ENCODE data around the gene STK38L. TPM values are rescaled to one million over a fixed set of nuclear protein-coding genes. Genes with fewer than 3 reads are reported as not detected.

The STK38L gene
- total and polyA plus RNA-seq, 5 donors from 2014 or later = 10.6 to 21.7 (median 14.4) TPM

DNA sequence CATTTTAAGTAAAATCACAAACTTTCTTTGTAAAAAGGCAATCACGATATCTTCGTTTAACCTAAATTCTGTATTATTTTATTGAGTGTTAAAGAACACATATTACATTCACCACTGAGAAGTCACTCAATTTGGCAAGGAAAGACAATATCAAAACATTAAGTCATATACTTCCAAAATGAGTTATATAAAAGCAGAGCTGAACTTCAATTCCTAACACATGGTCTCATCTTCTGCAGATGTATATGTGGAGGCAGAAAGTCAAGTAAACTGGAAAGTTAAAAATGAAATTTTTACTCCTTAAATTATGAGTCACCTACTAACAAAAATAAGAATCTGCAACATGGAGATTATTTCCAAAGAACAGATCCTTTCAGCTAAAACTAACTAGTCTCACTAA, 117.3 kb downstream of the STK38L start:
- Histone ChIP-seq H3K36me3 (ENCODE audit: control insufficient read depth, insufficient read depth, low read length) (no peaks in the 10 kb centered on the region), H3K4me1 (ENCODE audit: control insufficient read depth, insufficient read depth, low read length, poor library complexity, severe bottlenecking) (no peaks in the 10 kb centered on the region), H3K4me3 (ENCODE audit: low read depth, low read length) (no peak overlapping the region), H3K9me3 (ENCODE audit: control insufficient read depth in 2 of 2, low read length in 2 of 2) (no peaks in the 10 kb centered on the region), H3K27me3 (ENCODE audit: control insufficient read depth, insufficient read depth, low read length) (peaks cover 6% of the 10 kb centered on the region), H3K27ac (ENCODE audit: insufficient read depth, low read length, poor library complexity, severe bottlenecking) (no peak overlapping the region)
- no peak overlapping the region for H3K27ac Mint-ChIP-seq
- H3K36me3 Mint-ChIP-seq = no peaks in the 10 kb centered on the region
- H3K4me3 Mint-ChIP-seq = no peak overlapping the region
- no peaks in the 10 kb centered on the region for H3K4me1 Mint-ChIP-seq
- ATAC-seq (ENCODE audit: low read depth in 2 of 2) (no peak), DNase-seq (no peak)
- H3K27me3 Mint-ChIP-seq = peaks cover 14% of the 10 kb centered on the region
- peaks cover 0 to 4% (median 0%) of the 10 kb centered on the region in 7 donors for H3K9me3 Mint-ChIP-seq

DNA sequence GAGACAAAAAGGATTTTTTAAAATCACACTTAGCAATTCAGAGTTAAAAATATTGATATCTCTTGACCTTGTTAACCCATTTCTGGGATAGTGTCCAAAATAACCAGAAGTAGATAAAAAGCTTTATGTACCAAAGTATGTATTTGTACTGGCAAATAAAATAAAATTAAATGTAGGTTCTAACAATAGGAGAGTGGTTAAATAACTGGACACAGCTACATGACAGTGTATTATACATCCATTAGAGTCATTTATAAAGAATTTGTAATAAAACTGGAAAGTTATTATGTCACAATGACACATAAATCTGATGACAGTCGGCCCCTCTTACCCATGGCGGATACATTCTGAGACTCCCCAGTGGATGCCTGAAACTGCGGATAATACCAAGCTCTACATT, 122.5 kb downstream of the STK38L start:
- Mint-ChIP-seq H3K36me3 (no peaks in the 10 kb centered on the region), H3K27ac (no peak overlapping the region), H3K9me3 (peaks cover 0 to 2% (median 0%) of the 10 kb centered on the region in 7 donors), H3K4me1 (no peaks in the 10 kb centered on the region), H3K4me3 (no peak overlapping the region), H3K27me3 (no peaks in the 10 kb centered on the region)
- ATAC-seq (ENCODE audit: low read depth in 2 of 2) (no peak), DNase-seq (no peak)
- Histone ChIP-seq H3K36me3 (ENCODE audit: control insufficient read depth, insufficient read depth, low read length) (no peaks in the 10 kb centered on the region), H3K9me3 (ENCODE audit: control insufficient read depth in 2 of 2, low read length in 2 of 2) (no peaks in the 10 kb centered on the region), H3K4me3 (ENCODE audit: low read depth, low read length) (no peak overlapping the region), H3K27ac (ENCODE audit: insufficient read depth, low read length, poor library complexity, severe bottlenecking) (no peak overlapping the region), H3K4me1 (ENCODE audit: control insufficient read depth, insufficient read depth, low read length, poor library complexity, severe bottlenecking) (no peaks in the 10 kb centered on the region), H3K27me3 (ENCODE audit: control insufficient read depth, insufficient read depth, low read length) (peaks cover 6% of the 10 kb centered on the region)

DNA sequence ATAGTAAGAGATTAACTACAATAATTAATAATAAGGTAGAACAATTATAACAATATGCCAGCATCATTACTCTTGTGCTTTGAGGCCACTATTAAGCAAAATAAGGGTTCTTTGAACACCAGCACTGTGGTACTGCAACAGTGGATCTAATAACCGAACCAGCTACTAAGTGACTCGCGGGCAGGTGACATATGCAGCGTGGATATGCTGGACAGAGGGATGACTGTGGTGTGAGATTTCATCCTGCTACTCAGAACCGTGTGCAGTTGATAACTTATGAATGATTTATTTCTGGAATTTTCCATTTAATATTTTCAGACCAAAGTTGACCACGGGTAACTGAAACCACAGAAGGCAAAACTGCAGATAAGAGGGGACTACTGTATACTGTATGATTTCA, 123.0 kb downstream of the STK38L start:
- H3K4me1 ChIP-seq (ENCODE audit: control insufficient read depth, insufficient read depth, low read length, poor library complexity, severe bottlenecking) = no peaks in the 10 kb centered on the region
- no peak overlapping the region for H3K4me3 Mint-ChIP-seq
- H3K4me1 Mint-ChIP-seq = no peaks in the 10 kb centered on the region
- ATAC-seq (ENCODE audit: low read depth in 2 of 2) (no peak), DNase-seq (no peak)
- no peaks in the 10 kb centered on the region for H3K36me3 ChIP-seq (ENCODE audit: control insufficient read depth, insufficient read depth, low read length)
- no peaks in the 10 kb centered on the region for H3K36me3 Mint-ChIP-seq
- no peak overlapping the region for H3K27ac ChIP-seq (ENCODE audit: insufficient read depth, low read length, poor library complexity, severe bottlenecking)
- no peaks in the 10 kb centered on the region for H3K9me3 ChIP-seq (ENCODE audit: control insufficient read depth in 2 of 2, low read length in 2 of 2)
- no peak overlapping the region for H3K4me3 ChIP-seq (ENCODE audit: low read depth, low read length)
- H3K27me3 Mint-ChIP-seq = no peaks in the 10 kb centered on the region
- no peaks in the 10 kb centered on the region for H3K9me3 Mint-ChIP-seq
- no peak overlapping the region for H3K27ac Mint-ChIP-seq
- H3K27me3 ChIP-seq (ENCODE audit: control insufficient read depth, insufficient read depth, low read length) = peaks cover 3% of the 10 kb centered on the region

Other genes with a start within 250 kb of the STK38L start
- 21.8 TPM for gene TM7SF3, start 229.9 kb upstream of the STK38L start, total RNA-seq
- gene TM7SF3, start 229.9 kb upstream of the STK38L start, polyA plus RNA-seq = 10 to 100 TPM; 59.2 to 68.2 (median 64.8) TPM
- gene MED21, start 221.7 kb upstream of the STK38L start, total RNA-seq = 88.5 TPM
- 10 to 100 TPM; 17.4 to 26.8 (median 19.1) TPM for gene MED21, start 221.7 kb upstream of the STK38L start, polyA plus RNA-seq
- gene C12orf71, start 161.7 kb upstream of the STK38L start, total RNA-seq = not detected
- not detected for gene C12orf71, start 161.7 kb upstream of the STK38L start, polyA plus RNA-seq
- 2.2 TPM for gene BMAL2, start 88.5 kb downstream of the STK38L start, total RNA-seq
- 1 to 10 TPM in 3 of 4 donors, under 1 TPM in 1; 0.21 to 3.0 (median 2.0) TPM for gene BMAL2, start 88.5 kb downstream of the STK38L start, polyA plus RNA-seq
- not detected for gene SMCO2, start 202.4 kb downstream of the STK38L start, total RNA-seq
- gene SMCO2, start 202.4 kb downstream of the STK38L start, polyA plus RNA-seq = not detected